ENCODE data around the gene ANXA4.

DNA sequence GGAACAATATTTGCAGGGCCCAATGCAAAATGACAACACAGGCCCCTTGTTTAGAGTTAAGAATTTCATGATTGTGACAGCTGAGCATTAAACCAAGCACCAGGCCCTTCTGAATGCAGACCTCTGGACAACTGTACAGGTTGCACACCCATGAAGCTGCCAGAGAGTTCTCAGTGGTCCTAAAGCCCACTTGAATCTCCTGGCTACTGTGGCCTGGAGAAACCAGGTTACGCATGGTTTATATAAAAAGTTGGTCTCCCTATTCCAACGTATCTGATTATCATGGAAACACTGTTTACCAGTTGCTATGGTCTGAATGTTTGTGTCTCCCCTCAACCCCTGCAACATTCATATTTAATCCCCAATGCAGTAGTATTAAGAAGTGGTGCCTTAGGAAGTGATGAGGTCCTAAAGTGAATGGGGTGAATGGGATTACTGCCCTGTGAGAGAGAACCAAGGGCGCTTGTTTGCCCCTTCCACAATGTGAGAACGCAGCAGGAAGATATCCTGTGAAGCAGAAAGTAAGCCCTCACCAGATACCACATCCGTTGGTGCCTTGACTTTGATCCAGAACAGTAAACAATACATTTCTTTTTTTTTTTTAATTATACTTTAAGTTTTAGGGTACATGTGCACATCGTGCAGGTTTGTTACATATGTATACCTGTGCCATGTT is 48.0 kb upstream of the ANXA4 start:
- TF ChIP-seq CTCF (IDR thresholded peaks at IDR 0.05; ENCODE audit: low read depth, low read length, missing input control) (no peak), EGR1 (IDR thresholded peaks at IDR 0.05; ENCODE audit: low read depth in 2 of 2) (no peak), REST (IDR thresholded peaks at IDR 0.05) (no peak), RAD21 (IDR thresholded peaks at IDR 0.05) (no peak), YY1 (IDR thresholded peaks at IDR 0.05) (no peak)

Data from liver (tissue), 3 donors.